SK-N-SH (cell line): ENCODE data around the gene CAMSAP1.

Experiments used
- EZH2phosphoT487 ChIP-seq: fragments of 200-600 bp; sonication (generic); IDR thresholded peaks from 2 replicates; pipeline ENCODE4 v1.6.1; 2017; ENCODE audit warnings: low read depth, mixed run types, mild to moderate bottlenecking, antibody characterized with exemption, moderate library complexity, borderline replicate concordance
- FOXM1 ChIP-seq: IDR thresholded peaks from 2 replicates; pipeline ENCODE4 v1.4.0; 2012; ENCODE audit warnings: low read depth, mild to moderate bottlenecking
- GABPA ChIP-seq: IDR thresholded peaks from 2 replicates; pipeline ENCODE4 v1.4.0; 2012; ENCODE audit warnings: low read depth, mild to moderate bottlenecking
- NRF1 ChIP-seq: IDR thresholded peaks from 2 replicates; pipeline ENCODE4 v1.6.1; 2012; ENCODE audit warnings: low read depth, mild to moderate bottlenecking, low read length
- POLR2AphosphoS5 ChIP-seq: IDR thresholded peaks from 2 replicates; pipeline ENCODE4 v1.6.1; 2012; ENCODE audit warnings: low read depth, low read length
- TF ChIP-seq, protein P1 (sequence below): IDR thresholded peaks from 2 replicates; pipeline ENCODE4 v1.6.1; 2012; ENCODE audit warnings: mild to moderate bottlenecking, low read depth, low read length, moderate library complexity
- TF ChIP-seq, protein P2 (sequence below): IDR thresholded peaks from 2 replicates; pipeline ENCODE4 v1.4.0; 2012; ENCODE audit warnings: low read depth

- TF ChIP-seq EZH2phosphoT487, result no peak
- TF ChIP-seq GABPA, result no peak
- no peak for TF ChIP-seq POLR2AphosphoS5
- no peak for TF ChIP-seq FOXM1
- TF ChIP-seq, protein P1, sequence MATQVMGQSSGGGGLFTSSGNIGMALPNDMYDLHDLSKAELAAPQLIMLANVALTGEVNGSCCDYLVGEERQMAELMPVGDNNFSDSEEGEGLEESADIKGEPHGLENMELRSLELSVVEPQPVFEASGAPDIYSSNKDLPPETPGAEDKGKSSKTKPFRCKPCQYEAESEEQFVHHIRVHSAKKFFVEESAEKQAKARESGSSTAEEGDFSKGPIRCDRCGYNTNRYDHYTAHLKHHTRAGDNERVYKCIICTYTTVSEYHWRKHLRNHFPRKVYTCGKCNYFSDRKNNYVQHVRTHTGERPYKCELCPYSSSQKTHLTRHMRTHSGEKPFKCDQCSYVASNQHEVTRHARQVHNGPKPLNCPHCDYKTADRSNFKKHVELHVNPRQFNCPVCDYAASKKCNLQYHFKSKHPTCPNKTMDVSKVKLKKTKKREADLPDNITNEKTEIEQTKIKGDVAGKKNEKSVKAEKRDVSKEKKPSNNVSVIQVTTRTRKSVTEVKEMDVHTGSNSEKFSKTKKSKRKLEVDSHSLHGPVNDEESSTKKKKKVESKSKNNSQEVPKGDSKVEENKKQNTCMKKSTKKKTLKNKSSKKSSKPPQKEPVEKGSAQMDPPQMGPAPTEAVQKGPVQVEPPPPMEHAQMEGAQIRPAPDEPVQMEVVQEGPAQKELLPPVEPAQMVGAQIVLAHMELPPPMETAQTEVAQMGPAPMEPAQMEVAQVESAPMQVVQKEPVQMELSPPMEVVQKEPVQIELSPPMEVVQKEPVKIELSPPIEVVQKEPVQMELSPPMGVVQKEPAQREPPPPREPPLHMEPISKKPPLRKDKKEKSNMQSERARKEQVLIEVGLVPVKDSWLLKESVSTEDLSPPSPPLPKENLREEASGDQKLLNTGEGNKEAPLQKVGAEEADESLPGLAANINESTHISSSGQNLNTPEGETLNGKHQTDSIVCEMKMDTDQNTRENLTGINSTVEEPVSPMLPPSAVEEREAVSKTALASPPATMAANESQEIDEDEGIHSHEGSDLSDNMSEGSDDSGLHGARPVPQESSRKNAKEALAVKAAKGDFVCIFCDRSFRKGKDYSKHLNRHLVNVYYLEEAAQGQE, result no peak
- TF ChIP-seq, protein P2, sequence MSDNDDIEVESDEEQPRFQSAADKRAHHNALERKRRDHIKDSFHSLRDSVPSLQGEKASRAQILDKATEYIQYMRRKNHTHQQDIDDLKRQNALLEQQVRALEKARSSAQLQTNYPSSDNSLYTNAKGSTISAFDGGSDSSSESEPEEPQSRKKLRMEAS, result no peak
- no peak for TF ChIP-seq NRF1
Observed at GRCh38 chr9:135772702-135773493, 134.4 kb downstream of the CAMSAP1 start.
